H9 (cell line): ENCODE measurements around the gene SERPINE3. TPM values are rescaled to one million over a fixed set of nuclear protein-coding genes. Genes with fewer than 3 reads are reported as not detected.

Source experiments
- DNase-seq: peaks from one replicate; pipeline ENCODE4 v3.0.0-alpha.2; 2017
- H2AFZ ChIP-seq: one replicate; pipeline ENCODE4 v1.6.1; 2013; ENCODE audit warnings: mild to moderate bottlenecking, low read length, control low read depth, moderate library complexity
- H2AK5ac ChIP-seq: 2 replicates; pipeline ENCODE4 v1.6.1; 2013; ENCODE audit warnings: low read length, control low read depth, mixed read lengths; ENCODE audit not compliant: insufficient read length
- H2BK120ac ChIP-seq: one replicate; pipeline ENCODE4 v1.6.1; 2013; ENCODE audit warnings: low read depth, mild to moderate bottlenecking, low read length, control low read depth, inconsistent platforms; ENCODE audit not compliant: poor library complexity, severe bottlenecking
- H2BK12ac ChIP-seq: 2 replicates; pipeline ENCODE4 v1.6.1; 2013; ENCODE audit warnings: low read length, control low read depth, mixed read lengths, low read depth; ENCODE audit not compliant: insufficient read length
- H2BK15ac ChIP-seq: 2 replicates; pipeline ENCODE4 v1.6.1; 2013; ENCODE audit warnings: low read depth, low read length, control low read depth
- H2BK20ac ChIP-seq: one replicate; pipeline ENCODE4 v1.6.1; 2013; ENCODE audit warnings: low read depth, mild to moderate bottlenecking, low read length, control low read depth, inconsistent platforms; ENCODE audit not compliant: poor library complexity, severe bottlenecking
- H2BK5ac ChIP-seq: 2 replicates; pipeline ENCODE4 v1.6.1; 2013; ENCODE audit warnings: low read length, control low read depth, mixed read lengths; ENCODE audit not compliant: insufficient read length
- H3K14ac ChIP-seq: 2 replicates; pipeline ENCODE4 v1.6.1; 2013; ENCODE audit warnings: low read length, control low read depth; ENCODE audit not compliant: insufficient read depth
- H3K18ac ChIP-seq: 2 replicates; pipeline ENCODE4 v1.6.1; 2013; ENCODE audit warnings: low read depth, mild to moderate bottlenecking, mixed read lengths, low read length, control low read depth; ENCODE audit not compliant: insufficient read length
- H3K23ac ChIP-seq: 2 replicates; pipeline ENCODE4 v1.6.1; 2013; ENCODE audit warnings: low read length, control low read depth, mixed read lengths, low read depth; ENCODE audit not compliant: insufficient read length
- H3K23me2 ChIP-seq: 2 replicates; pipeline ENCODE4 v1.6.1; 2013; ENCODE audit warnings: low read depth, mild to moderate bottlenecking, mixed read lengths, low read length, control low read depth; ENCODE audit not compliant: insufficient read length, poor library complexity, severe bottlenecking
- H3K27ac ChIP-seq: 2 replicates; pipeline ENCODE4 v1.5.1; 2013; ENCODE audit warnings: low read length, control low read depth, mixed read lengths, low read depth; ENCODE audit not compliant: insufficient read length
- H3K27me3 ChIP-seq: 2 replicates; pipeline ENCODE4 v1.6.1; 2013; ENCODE audit warnings: low read length, control low read depth, inconsistent platforms; ENCODE audit not compliant: insufficient read depth
- H3K4ac ChIP-seq: 2 replicates; pipeline ENCODE4 v1.6.1; 2013; ENCODE audit warnings: low read depth, mild to moderate bottlenecking, control low read depth, inconsistent platforms, low read length, moderate library complexity
- H3K4me1 ChIP-seq: 2 replicates; pipeline ENCODE4 v1.6.1; 2013; ENCODE audit warnings: low read length, control low read depth, inconsistent platforms; ENCODE audit not compliant: insufficient read depth
- H3K4me2 ChIP-seq: 2 replicates; pipeline ENCODE4 v1.6.1; 2013; ENCODE audit warnings: low read length, control low read depth, mixed read lengths; ENCODE audit not compliant: insufficient read length, insufficient read depth
- H3K56ac ChIP-seq: 2 replicates; pipeline ENCODE4 v1.6.1; 2013; ENCODE audit warnings: low read depth, mild to moderate bottlenecking, mixed read lengths, low read length, control low read depth; ENCODE audit not compliant: insufficient read length
- H3K79me1 ChIP-seq: 2 replicates; pipeline ENCODE4 v1.6.1; 2013; ENCODE audit warnings: low read depth, mild to moderate bottlenecking, moderate library complexity, low read length, control low read depth, inconsistent platforms; ENCODE audit not compliant: insufficient read depth, poor library complexity, severe bottlenecking
- H3K79me2 ChIP-seq: 2 replicates; pipeline ENCODE4 v1.6.1; 2013; ENCODE audit warnings: low read length, control low read depth, inconsistent platforms; ENCODE audit not compliant: insufficient read depth
- H3K9ac ChIP-seq: 2 replicates; pipeline ENCODE4 v1.6.1; 2013; ENCODE audit warnings: low read length, control low read depth, mixed read lengths; ENCODE audit not compliant: insufficient read length; ENCODE audit errors: extremely low read depth
- H3K9me3 ChIP-seq: one replicate; pipeline ENCODE4 v1.6.1; 2013; ENCODE audit warnings: low read depth, low read length, inconsistent platforms; ENCODE audit not compliant: control insufficient read depth
- H3T11ph ChIP-seq: one replicate; pipeline ENCODE4 v1.6.1; 2013; ENCODE audit warnings: mild to moderate bottlenecking, low read length, control low read depth, inconsistent platforms
- H4K20me1 ChIP-seq: one replicate; pipeline ENCODE4 v1.6.1; 2013; ENCODE audit not compliant: control insufficient read depth, insufficient read length, insufficient read depth
- H4K5ac ChIP-seq: 2 replicates; pipeline ENCODE4 v1.6.1; 2013; ENCODE audit warnings: low read depth, mild to moderate bottlenecking, mixed read lengths, low read length, control low read depth; ENCODE audit not compliant: insufficient read length
- H4K8ac ChIP-seq: replicated peaks from 2 replicates; pipeline ENCODE4 v1.6.1; 2013; ENCODE audit warnings: low read length, control low read depth, mixed read lengths, low read depth; ENCODE audit not compliant: insufficient read length
- H4K91ac ChIP-seq: 2 replicates; pipeline ENCODE4 v1.6.1; 2013; ENCODE audit warnings: low read depth, mild to moderate bottlenecking, moderate library complexity, mixed read lengths, low read length, control low read depth; ENCODE audit not compliant: insufficient read length
- H3K27ac Mint-ChIP-seq, 3 experiments: 2 replicates in 2 of 3; 3 replicates in 1 of 3; pipeline ENCODE4 v1.8.0; 2020 to 2021; ENCODE audit warnings: mixed read lengths in 3 of 3, mild to moderate bottlenecking in 1 of 3, moderate library complexity in 1 of 3
- H3K27me3 Mint-ChIP-seq: 2 replicates; pipeline ENCODE4 v1.8.0; 2021; ENCODE audit warnings: low read depth, mild to moderate bottlenecking, moderate library complexity, mixed read lengths
- H3K36me3 Mint-ChIP-seq, 3 experiments: 2 replicates in 2 of 3; 3 replicates in 1 of 3; pipeline ENCODE4 v1.8.0; 2020 to 2021; ENCODE audit warnings: low read depth in 3 of 3, mixed read lengths in 3 of 3; ENCODE audit not compliant: insufficient read depth in 1 of 3
- H3K4me1 Mint-ChIP-seq, 2 experiments: 2 replicates each; pipeline ENCODE4 v1.8.0; 2020; ENCODE audit warnings: mixed read lengths in 2 of 2
- H3K4me3 Mint-ChIP-seq, 2 experiments: 2 replicates in 1 of 2; 3 replicates in 1 of 2; pipeline ENCODE4 v1.8.0; 2020 to 2021; ENCODE audit warnings: mild to moderate bottlenecking in 2 of 2, mixed read lengths in 2 of 2, moderate library complexity in 1 of 2
- H3K9me3 Mint-ChIP-seq, 2 experiments: 2 replicates in 1 of 2; 3 replicates in 1 of 2; pipeline ENCODE4 v1.8.0; 2020; ENCODE audit warnings: mild to moderate bottlenecking in 2 of 2, mixed read lengths in 2 of 2, moderate library complexity in 1 of 2
- CTCF ChIP-seq: fragments of 200-600 bp; sonication (generic); conservative IDR thresholded peaks from 3 replicates; pipeline ENCODE4 v1.8.0; 2021; ENCODE audit warnings: antibody characterized with exemption, mild to moderate bottlenecking
- WGBS: extraction: QIAGEN DNeasy Blood & Tissue Kit; methylation state at CpG from one replicate; pipeline ENCODE4 v1.1.7; 2013; ENCODE audit warnings: missing lambda C conversion rate, low lambda C conversion rate, mixed read lengths; ENCODE audit not compliant: insufficient read length; ENCODE audit errors: extremely low coverage; 5-methylcytosine and 5-hydroxymethylcytosine counted together
- total RNA-seq: library from RNA; stranded (reverse); gene quantifications from 2 replicates; pipeline ENCODE4 v1.2.1, GENCODE V29; 2021

The SERPINE3 gene
- total RNA-seq, 1 experiment from 2014 or later, result not detected

- no peak for DNase-seq
- Histone ChIP-seq H2BK20ac (no peak overlapping the region), H3T11ph (no peak overlapping the region), H3K23ac (no peak overlapping the region), H2AK5ac (no peak overlapping the region), H2AFZ (no peak overlapping the region), H3K56ac (no peak overlapping the region), H3K79me2 (no peaks in the 10 kb centered on the region), H2BK120ac (no peak overlapping the region), H4K20me1 (no peaks in the 10 kb centered on the region), H2BK5ac (no peak overlapping the region), H4K91ac (no peak overlapping the region), H3K9ac (no peak overlapping the region), H3K14ac (no peak overlapping the region), H3K27ac (no peak overlapping the region), H3K27me3 (no peaks in the 10 kb centered on the region; the same call in 1 of the 2 replicates), H3K4me2 (no peak overlapping the region), H2BK15ac (no peak overlapping the region), H4K5ac (no peak overlapping the region), H2BK12ac (no peak overlapping the region), H3K4me1 (peaks cover 8% of the 10 kb centered on the region), H3K23me2 (no peaks in the 10 kb centered on the region), H3K79me1 (no peaks in the 10 kb centered on the region), H3K4ac (no peak overlapping the region), H3K9me3 (no peaks in the 10 kb centered on the region), H3K18ac (no peak overlapping the region), H4K8ac (no peak overlapping the region)
- Mint-ChIP-seq H3K36me3 (peaks cover 0 to 6% (median 3%) of the 10 kb centered on the region in 3 experiments; a peak in 4 of 7 replicates), H3K27me3 (no peaks in the 10 kb centered on the region; the same call in 1 of the 2 replicates), H3K4me1 (peaks cover 24 to 30% of the 10 kb centered on the region in 2 experiments), H3K4me3 (no peak overlapping the region), H3K9me3 (no peaks in the 10 kb centered on the region; a peak in 1 of 5 replicates), H3K27ac (no peak overlapping the region)
- no peak for TF ChIP-seq CTCF
- WGBS, result no CpG with 5 or more reads among the region's 2 CpGs
Observed at GRCh38 chr13:51318015-51318414, 21.5 kb upstream of the SERPINE3 start.
